NCI-H128 (cell line): ENCODE data around the gene FAM78A.

Experiments
- DNase-seq: peaks from one replicate; lab custom pipeline; 2025; ENCODE audit not compliant: unreplicated experiment; lab: John Stamatoyannopoulos, UW

The FAM78A gene

DNA sequence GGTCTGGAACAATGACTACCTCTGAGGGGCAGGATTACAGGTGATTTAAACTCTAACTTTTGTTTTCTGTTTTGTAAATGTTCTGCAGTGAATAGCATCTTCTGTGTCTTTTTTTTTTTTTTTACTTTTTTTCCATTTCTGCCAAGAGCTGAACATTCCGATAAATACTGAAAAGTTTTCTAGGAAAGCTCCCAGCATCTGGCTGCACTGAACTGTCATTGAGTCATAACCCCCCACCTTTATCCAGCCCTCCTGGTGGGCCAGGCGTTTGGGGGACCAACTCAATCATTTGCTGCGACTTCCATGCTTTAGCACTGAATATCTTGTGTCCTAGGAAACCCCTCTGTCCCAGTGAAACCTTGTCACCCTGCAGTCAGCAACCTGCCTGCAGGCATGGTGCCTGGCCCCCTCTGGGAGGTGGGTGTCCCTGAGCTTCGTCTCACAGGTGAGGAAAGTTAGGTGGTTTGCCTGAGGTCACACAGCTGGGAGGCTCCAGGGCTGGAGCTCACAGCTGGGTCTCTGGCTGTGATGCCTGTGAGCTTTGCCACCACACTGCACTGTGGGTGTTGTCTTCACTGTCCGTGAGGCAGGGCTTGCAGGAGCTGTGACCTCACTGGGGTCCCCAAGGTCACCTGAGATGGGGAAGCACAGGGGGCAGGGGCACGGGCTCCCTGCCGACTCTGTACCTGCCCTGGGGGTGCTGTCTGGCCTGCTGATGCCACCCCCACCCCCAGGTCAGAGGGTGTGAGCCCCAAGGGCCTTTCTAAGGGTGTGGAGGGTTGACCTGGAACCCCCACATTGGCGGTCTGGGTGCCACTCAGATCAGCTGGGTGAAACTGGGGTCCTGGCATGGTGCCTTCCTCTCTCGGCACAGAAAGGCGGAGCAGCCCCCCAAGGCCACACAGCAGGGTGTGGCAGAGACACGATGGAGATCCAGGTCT lies 27.3 kb upstream of the FAM78A start:
- no peak for DNase-seq

DNA sequence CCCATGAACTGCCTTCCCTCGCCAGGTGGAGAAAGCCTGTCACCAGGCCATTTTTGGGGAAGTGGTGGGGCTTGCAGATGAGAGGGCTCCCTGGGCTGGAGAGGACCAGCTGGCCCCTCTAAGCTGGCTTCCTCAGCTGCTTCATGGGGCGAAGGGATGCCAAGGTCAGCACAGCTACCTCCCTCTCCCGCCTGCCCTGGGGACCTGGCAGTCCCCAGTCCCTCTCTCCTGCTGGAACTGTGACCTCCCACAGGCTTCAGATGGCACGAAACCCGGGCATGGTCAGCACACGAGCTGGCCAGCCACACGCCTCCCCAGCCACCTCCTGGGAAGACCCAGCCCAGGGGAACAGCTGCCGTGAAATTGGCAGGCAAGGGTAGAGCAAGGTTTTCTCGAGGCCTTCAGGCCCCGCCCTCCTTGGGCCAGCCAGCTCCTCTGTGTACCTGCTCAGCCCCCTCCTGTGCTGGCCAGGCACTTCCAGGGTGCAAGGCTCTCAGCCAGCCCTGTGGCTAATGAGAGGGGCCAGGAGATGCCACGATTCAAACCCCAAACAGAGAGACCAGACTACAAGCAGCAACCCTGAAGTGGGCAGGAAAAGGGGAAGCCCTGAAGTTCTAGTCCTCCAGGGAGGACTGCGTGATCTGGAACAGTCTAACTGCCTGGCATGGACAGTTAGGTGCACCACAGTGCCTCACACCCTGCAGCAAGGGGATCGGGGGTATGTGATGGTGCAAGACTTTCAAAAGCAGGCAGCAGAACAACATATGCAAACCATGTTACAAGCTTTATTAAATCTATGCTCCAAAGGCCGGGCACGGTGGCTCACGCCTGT lies 26.1 kb upstream of the FAM78A start:
- DNase-seq: no peak

- no peak for DNase-seq
Observed at GRCh38 chr9:131300444-131300843, 24.1 kb upstream of the FAM78A start.

GRCh38 chr9:131299961-131300347 lies 23.6 kb upstream of the FAM78A start:
- no peak for DNase-seq

GRCh38 chr9:131299346-131299960 lies 23.1 kb upstream of the FAM78A start:
- no peak for DNase-seq

- DNase-seq: no peak
Observed at GRCh38 chr9:131298816-131299215, 22.5 kb upstream of the FAM78A start.

DNA sequence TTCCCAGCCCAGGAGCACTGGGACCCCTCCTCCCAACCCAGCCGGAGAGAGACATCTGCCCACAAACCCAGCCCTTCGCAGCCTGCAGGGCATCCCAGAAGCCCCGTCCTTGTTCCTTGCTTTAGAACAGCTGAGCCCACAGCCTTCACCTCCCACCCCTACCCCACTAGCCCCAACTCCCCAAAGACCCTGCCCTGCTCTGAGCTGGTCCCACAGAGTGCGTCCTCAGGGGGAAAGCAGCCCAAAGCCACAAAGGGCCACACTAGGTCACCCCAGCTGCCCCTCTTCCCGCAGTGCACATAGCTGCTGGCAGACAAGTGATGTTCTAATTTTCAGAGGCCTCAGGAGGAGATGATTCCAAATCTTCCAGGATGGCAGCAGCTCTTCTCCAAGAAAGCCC lies 22.0 kb upstream of the FAM78A start:
- no peak for DNase-seq

- DNase-seq: no peak
Observed at GRCh38 chr9:131297903-131298302, 21.6 kb upstream of the FAM78A start.

- no peak for DNase-seq
Observed at GRCh38 chr9:131296906-131297500, 20.7 kb upstream of the FAM78A start.

- no peak for DNase-seq
Observed at GRCh38 chr9:131296460-131296859, 20.1 kb upstream of the FAM78A start.

DNA sequence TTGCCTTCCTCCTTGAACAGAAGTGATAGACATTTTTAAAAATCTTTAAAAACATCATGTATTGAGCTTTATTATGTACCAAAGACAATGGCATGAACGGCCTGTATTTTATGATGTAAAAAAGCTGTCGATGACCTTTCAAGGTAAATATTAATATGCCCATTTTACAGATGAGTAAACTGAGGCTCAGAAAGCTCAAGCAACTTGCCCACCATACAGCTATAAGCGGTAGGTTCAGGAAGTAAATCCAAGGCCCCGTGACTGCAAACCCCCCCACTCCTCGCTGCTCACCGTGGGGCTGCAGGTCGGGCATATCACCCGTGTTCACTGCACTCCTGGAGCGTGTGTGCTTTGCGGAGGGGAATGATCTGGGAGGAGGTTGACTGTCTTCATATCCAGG lies 16.6 kb upstream of the FAM78A start:
- no peak for DNase-seq

- no peak for DNase-seq
Observed at GRCh38 chr9:131291795-131292315, 15.5 kb upstream of the FAM78A start.

DNA sequence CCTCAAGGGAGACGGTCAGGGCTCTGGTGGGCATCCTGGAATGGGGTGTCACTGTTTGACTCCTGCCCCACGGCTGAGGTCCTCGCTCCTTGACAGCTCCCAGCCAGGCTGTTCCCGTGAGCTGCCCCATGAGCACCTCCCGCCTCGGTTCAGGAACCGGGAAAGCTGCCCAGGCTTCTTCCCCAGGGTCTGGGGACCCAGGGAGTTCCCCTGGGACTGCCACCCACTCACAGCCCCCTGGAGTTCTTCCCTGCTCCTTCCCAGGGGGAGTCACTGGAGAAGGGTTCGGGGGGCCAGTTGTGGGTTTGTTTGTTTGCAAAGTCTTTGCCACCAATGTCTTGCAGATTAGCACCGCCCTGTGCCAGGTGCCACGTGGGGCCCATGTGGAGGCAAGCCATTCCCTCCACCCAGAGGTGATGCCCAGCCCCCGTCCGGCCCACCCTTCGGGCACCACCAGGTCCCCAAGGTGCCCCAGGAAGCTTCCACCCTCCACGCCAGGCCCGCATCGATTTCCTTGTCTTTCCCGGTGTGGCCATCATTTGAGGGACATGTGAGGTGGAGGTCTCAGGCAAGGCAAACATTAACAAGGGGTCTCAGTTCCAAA lies 14.6 kb upstream of the FAM78A start:
- DNase-seq: no peak

DNA sequence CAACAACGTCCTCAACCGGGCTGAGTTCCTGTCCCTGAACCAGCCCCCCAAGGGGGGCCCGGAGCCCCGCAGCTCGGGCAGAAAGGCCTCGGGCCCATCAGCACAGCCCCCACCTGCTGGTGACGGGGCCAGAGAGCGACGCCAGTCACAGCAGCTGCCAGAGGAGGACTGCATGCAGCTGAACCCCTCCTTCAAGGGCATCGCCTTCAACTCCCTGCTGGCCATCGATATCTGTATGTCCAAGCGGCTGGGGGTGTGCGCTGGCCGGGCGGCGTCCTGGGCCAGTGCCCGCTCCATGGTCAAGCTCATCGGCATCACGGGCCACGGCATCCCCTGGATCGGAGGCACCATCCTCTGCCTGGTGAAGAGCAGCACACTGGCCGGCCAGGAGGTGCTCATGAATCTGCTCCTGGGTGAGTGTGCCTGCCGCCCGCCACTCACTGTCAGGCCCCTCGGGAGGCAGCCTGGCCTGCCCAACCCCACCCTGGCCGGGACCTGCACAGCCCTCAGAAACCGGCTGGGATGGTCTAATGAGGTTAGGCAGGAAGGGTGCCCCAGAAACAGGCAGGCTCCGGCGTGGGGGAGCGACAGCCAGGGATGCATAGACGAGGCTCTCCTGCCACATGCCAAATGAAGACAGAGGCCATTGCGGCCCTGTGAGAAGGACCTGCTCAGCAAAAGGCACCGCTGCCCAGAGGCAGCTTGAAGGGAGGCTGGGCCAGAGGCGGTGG lies 13.9 kb upstream of the FAM78A start:
- DNase-seq: no peak

- DNase-seq: no peak
Observed at GRCh38 chr9:131289301-131290035, 13.2 kb upstream of the FAM78A start, which contains the start of gene PLPP7. Gene PLPP7, plus strand, starts transcription at chr9:131289723. Its CDS starts 275 bp downstream, at chr9:131289998.

DNA sequence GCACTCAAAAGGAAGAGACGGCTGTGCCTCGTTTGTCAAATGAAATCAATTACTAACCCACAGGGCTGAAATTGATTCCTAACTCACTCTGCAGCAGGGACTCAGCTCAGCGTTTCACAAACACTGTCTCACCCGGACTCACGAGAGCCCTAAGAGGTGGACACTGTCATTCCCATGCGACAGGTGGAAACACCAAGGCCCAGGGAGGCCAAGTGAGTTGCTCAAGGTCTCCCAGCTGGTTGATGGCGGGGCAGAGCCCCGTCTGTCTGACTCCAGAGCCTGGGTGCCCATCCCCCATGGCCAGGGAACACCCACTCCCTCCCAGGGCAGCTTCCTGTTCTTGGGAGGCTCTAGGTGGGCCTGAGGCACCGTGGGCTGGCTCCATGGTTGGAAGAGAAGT lies 11.9 kb upstream of the FAM78A start:
- DNase-seq: no peak

DNA sequence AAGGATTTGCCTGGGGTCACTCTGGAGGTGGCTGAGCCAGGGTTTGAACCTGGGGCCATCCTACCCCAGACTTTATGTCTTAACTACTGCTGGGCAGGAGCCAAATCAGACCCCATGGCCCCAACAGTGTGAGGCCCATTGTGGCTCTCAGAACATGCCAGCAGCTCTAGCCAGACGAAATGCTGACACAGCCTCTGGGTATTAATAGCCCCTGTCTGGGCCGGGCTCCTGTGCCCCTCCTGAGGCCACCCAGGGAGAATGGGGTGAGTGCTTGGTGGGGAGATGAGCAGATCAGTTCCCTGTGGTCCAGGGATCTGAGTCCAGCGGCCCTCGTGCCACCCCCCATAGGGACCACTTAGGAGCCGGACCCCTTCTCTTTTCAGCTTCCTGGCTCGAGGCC lies 11.0 kb upstream of the FAM78A start:
- no peak for DNase-seq

DNA sequence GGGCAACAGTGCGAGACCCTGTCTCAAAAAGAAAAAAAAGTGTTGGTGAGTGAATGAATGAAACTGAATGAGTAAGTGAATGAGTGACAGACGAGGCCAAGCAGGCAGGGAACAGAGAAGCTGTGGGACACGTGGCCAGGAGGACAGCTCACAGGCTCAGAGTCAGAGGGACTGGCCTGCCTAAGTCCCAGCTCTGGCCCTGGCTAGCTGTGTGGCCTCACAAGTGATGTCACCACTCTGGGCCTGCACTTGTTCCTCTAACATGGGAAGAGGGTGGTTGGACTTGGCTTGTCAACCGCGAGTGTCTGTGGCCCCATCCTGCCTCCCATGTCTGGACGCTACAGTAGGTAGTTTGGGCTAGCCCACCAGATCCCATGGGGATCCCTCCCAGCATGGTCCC lies 8.5 kb upstream of the FAM78A start:
- no peak for DNase-seq
